Thoracic aorta (tissue), 2 donors: ENCODE results near the gene CPTP. TPM values are rescaled to one million over a fixed set of nuclear protein-coding genes. Genes with fewer than 3 reads are reported as not detected.

Experiments
- ATAC-seq: fragments of 150-250 bp; one replicate; pipeline ENCODE4 v1.8.0; 2017; ENCODE audit warnings: low read depth; ENCODE audit not compliant: insufficient number of reproducible peaks, low FRiP score
- DNase-seq: peaks from one replicate; pipeline ENCODE4 v3.0.0-alpha.2; 2020; ENCODE audit warnings: low spot score
- H3K27ac ChIP-seq, 2 donors: fragments of 200-600 bp; sonication (generic); 1 replicate in 1 of 2; 2 replicates in 1 of 2; pipeline ENCODE4 v1.5.1; 2016; ENCODE audit warnings: mild to moderate bottlenecking in 2 of 2, moderate library complexity in 2 of 2
- H3K27me3 ChIP-seq: fragments of 200-600 bp; sonication (generic); replicated peaks from 2 replicates; pipeline ENCODE4 v1.6.0; 2016; ENCODE audit warnings: mild to moderate bottlenecking; ENCODE audit not compliant: insufficient read depth
- H3K36me3 ChIP-seq: fragments of 200-600 bp; sonication (generic); one replicate; pipeline ENCODE4 v1.5.1; 2016
- H3K4me1 ChIP-seq, 2 donors: fragments of 200-600 bp; sonication (generic); 1 replicate in 1 of 2; 2 replicates in 1 of 2; pipeline versions ENCODE4 v1.5.1 to v1.6.0; 2016; ENCODE audit warnings: low read depth in 2 of 2, mild to moderate bottlenecking in 1 of 2; ENCODE audit not compliant: control insufficient read depth in 1 of 2
- H3K4me3 ChIP-seq: fragments of 200-600 bp; sonication (generic); 2 replicates; pipeline ENCODE4 v1.5.1; 2016; ENCODE audit warnings: mild to moderate bottlenecking
- H3K9me3 ChIP-seq: fragments of 200-600 bp; sonication (generic); 2 replicates; pipeline ENCODE4 v1.5.1; 2016
- total RNA-seq, 2 donors: library from RNA; depleted of rRNA; stranded (reverse); fragments of >200 nt; gene quantifications; one replicate each; pipeline versions ENCODE4 v1.1.0 to v1.2.3, GENCODE V29; 2016
- TF ChIP-seq, protein P1 (sequence below): fragments of 200-600 bp; sonication (generic); IDR thresholded peaks from one replicate; pipeline ENCODE4 v1.5.1; 2019; ENCODE audit warnings: antibody characterized with exemption

CPTP gene
- total RNA-seq, 2 donors from 2014 or later: 16.4 to 26.3 TPM

GRCh38 chr1:1332031-1332755, 7.6 kb downstream of the CPTP start:
- TF ChIP-seq, protein P1, sequence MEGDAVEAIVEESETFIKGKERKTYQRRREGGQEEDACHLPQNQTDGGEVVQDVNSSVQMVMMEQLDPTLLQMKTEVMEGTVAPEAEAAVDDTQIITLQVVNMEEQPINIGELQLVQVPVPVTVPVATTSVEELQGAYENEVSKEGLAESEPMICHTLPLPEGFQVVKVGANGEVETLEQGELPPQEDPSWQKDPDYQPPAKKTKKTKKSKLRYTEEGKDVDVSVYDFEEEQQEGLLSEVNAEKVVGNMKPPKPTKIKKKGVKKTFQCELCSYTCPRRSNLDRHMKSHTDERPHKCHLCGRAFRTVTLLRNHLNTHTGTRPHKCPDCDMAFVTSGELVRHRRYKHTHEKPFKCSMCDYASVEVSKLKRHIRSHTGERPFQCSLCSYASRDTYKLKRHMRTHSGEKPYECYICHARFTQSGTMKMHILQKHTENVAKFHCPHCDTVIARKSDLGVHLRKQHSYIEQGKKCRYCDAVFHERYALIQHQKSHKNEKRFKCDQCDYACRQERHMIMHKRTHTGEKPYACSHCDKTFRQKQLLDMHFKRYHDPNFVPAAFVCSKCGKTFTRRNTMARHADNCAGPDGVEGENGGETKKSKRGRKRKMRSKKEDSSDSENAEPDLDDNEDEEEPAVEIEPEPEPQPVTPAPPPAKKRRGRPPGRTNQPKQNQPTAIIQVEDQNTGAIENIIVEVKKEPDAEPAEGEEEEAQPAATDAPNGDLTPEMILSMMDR: no peak
- H3K4me1 ChIP-seq: no peaks in the 10 kb centered on the region
- H3K9me3 ChIP-seq: no peaks in the 10 kb centered on the region
- no peak overlapping the region for H3K27ac ChIP-seq
- H3K4me3 ChIP-seq: no peak overlapping the region
- no peaks in the 10 kb centered on the region for H3K27me3 ChIP-seq
- DNase-seq (no peak), ATAC-seq (no peak)
- H3K36me3 ChIP-seq: peaks cover 8% of the 10 kb centered on the region

DNA sequence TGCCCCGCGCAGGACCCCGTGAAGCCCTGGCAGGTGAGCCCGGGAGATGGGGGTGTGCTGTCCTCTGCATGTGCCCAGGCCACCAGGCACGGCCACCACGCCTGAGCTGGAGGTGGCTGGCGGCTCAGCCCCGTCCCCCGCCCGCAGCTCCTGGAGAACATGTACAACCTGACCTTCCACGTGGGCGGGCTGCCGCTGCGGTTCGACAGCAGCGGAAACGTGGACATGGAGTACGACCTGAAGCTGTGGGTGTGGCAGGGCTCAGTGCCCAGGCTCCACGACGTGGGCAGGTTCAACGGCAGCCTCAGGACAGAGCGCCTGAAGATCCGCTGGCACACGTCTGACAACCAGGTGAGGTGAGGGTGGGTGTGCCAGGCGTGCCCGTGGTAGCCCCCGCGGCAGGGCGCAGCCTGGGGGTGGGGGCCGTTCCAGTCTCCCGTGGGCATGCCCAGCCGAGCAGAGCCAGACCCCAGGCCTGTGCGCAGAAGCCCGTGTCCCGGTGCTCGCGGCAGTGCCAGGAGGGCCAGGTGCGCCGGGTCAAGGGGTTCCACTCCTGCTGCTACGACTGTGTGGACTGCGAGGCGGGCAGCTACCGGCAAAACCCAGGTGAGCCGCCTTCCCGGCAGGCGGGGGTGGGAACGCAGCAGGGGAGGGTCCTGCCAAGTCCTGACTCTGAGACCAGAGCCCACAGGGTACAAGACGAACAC, 8.3 kb downstream of the CPTP start:
- Histone ChIP-seq H3K27ac (no peak overlapping the region), H3K4me1 (no peaks in the 10 kb centered on the region), H3K36me3 (peaks cover 3% of the 10 kb centered on the region), H3K9me3 (no peaks in the 10 kb centered on the region), H3K27me3 (no peaks in the 10 kb centered on the region), H3K4me3 (no peak overlapping the region)
- DNase-seq (no peak), ATAC-seq (no peak)
- TF ChIP-seq, protein P1: no peak

GRCh38 chr1:1333551-1334241, 9.1 kb downstream of the CPTP start:
- DNase-seq (no peak), ATAC-seq (no peak)
- H3K4me3 ChIP-seq: no peak overlapping the region
- TF ChIP-seq, protein P1: no peak
- no peaks in the 10 kb centered on the region for H3K27me3 ChIP-seq
- H3K36me3 ChIP-seq: peaks cover 5% of the 10 kb centered on the region
- H3K9me3 ChIP-seq: no peaks in the 10 kb centered on the region
- no peak overlapping the region for H3K27ac ChIP-seq
- H3K4me1 ChIP-seq: no peaks in the 10 kb centered on the region

DNA sequence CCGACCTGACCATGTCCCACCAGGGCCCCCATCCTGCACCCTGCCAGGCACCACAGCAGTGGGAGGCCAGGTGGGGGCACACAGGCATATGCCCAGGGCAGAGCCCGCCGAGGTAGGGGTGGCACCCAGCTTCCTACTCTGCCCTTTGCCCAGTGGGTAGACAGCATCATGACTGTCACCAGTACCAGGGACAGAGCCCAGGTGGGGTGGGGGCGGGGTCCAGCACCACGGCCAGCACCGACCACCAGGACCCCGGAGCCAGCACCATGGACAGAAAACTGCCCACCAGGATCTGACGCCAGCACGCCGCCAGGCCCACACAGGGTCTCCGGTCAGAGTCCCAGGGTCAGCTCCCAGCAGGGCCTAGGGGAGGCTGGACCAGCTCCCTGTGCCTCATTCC, 10.2 kb downstream of the CPTP start:
- Histone ChIP-seq H3K9me3 (no peaks in the 10 kb centered on the region), H3K4me3 (no peak overlapping the region), H3K27me3 (no peaks in the 10 kb centered on the region), H3K27ac (no peak overlapping the region), H3K4me1 (no peaks in the 10 kb centered on the region), H3K36me3 (peaks cover 5% of the 10 kb centered on the region)
- TF ChIP-seq, protein P1: no peak
- DNase-seq (no peak), ATAC-seq (no peak)

DNA sequence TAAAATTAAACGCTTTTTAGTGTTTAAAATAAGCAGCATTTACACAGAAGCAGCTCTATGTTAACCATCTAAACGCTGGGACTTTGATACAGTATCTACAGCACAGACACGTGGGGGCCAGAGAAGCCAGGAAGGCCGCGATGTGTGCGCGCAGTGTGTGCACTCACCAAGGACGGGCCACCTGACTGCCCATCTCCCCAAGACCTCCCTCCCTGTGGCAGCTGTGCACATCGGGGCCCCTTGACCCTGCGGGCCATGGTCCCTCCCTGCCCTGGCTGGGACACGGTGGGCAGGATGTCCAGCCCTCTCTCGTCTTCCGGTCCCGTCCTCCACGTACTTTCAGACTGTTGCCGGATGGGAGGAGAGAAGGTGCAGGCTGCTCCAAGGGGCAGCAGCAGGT, 10.7 kb downstream of the CPTP start:
- TF ChIP-seq, protein P1: no peak
- Histone ChIP-seq H3K36me3 (peaks cover 10% of the 10 kb centered on the region), H3K27me3 (no peaks in the 10 kb centered on the region), H3K27ac (no peak overlapping the region), H3K9me3 (no peaks in the 10 kb centered on the region), H3K4me3 (no peak overlapping the region), H3K4me1 (no peaks in the 10 kb centered on the region)
- no peak for ATAC-seq
- no peak for DNase-seq
